Pons (tissue), 1 donor: ENCODE results near the gene LRRC31.

Experiments
- DNase-seq: peaks from one replicate; pipeline ENCODE4 v3.0.0-alpha.2; 2016; ENCODE audit warnings: low spot score

LRRC31 gene

DNA sequence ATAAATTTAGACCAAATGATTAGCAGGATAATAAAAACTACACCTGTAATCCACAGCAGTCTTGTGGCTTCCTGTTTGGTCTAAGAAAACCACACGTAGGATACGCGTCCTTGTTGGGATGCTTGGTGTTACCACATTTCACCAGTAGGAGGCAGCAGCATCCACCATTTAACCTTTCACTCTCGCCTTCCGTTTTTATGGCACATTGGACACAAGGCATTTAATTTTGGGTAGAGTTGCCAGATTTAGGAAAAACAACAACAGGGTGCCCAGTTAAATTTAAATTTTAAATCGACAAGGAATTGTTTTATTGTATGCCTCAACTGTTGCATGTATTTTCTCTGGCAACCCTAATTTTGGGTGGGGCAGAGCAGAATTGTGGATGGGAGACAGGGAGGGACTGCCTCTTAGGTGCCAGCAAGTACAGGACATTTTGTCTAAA lies 6.3 kb downstream of the LRRC31 start:
- DNase-seq = peak; percentile 87

DNA sequence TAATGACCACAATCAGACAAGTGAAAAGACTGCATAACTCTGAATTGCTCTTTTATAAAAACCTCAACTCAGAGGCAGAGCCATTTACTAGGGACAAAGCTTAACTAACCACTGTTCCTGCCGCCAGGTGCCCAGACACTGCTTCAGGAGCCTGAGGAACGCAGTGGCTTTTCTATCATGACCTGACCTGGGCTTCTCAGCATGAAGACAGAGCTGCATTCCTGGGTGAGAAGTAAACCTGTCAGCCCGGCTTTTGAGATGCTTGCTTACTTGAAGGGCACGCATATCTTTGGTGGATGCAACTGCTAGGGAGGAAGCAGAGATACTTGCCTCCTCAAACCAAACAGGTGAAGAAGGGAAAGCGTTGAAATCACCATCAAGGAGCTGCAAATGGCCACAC lies 7.9 kb downstream of the LRRC31 start:
- no peak for DNase-seq

DNA sequence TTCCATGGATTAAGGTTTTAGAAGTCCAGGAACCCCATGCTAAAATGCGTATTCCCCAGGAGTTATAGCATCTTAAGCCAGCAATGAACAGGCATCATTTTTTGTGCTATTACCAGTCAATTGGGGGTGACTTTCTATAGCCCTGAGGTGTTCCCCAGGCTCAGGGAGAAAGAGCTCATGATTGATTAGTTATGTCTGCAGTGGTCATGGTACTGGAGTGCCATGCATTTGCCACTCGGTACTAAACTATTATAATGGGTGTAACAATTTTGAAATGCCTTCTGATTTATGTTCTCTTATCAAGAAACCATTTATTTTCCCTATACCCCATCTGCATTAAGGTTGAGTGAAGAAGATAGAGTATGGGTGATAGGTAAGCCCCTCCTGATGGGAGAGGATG lies 11.9 kb downstream of the LRRC31 start:
- DNase-seq = no peak

DNA sequence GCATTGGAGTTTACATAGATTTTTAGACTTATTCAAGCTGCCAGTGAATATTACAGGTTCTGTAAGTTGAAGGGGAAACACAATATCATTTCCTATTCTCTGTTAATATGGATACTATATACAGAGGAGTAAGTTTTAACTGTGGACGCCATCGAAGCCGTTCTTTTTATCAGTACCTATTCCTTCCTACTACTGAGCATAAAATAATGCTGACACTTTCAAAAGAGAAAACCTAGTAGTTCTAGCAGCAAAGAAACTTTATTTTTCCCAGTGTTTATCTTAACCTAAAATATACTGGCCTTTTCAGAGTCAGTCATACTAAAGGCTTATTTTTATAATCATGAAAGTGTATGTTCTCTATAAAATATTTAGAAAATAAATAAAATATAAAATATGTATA lies 14.2 kb downstream of the LRRC31 start:
- no peak for DNase-seq

DNA sequence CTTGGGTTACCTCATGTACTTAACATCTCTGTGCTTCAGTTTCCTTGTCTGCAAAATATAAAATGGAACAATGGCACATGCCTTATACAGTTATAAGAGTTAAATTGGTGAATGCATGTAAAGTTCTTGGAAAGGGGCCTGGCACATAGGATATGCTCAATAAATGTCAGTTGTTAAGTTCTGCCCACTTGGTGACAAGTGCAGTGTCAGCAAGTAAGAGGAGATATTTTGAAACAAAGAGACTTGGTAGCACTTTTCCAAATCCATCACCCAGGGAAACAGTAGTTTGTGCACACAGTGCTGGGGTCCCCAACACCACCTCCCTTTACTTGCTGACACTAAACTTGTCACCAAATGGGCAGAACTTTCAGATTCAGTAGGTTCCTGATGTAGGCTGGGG lies 19.1 kb downstream of the LRRC31 start:
- no peak for DNase-seq

DNA sequence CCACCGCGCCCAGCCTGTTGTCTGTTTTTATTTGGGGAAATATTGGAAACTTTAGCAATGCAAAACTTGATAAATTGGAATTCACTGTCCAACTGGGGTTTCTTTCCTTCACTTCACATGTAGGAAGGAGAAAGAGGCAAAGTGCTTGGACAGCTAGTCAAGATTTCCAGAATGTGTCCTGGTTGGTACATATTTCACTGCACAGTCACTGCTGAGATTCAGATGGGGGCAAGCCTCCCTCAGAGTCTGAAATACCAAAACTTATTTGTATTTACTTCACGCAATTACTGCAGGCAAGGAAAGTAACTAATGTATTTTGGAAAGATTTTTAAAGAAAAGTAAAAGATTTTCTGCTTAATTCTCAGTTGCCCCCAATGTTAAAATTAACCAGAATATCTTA lies 21.0 kb downstream of the LRRC31 start:
- DNase-seq = no peak

DNA sequence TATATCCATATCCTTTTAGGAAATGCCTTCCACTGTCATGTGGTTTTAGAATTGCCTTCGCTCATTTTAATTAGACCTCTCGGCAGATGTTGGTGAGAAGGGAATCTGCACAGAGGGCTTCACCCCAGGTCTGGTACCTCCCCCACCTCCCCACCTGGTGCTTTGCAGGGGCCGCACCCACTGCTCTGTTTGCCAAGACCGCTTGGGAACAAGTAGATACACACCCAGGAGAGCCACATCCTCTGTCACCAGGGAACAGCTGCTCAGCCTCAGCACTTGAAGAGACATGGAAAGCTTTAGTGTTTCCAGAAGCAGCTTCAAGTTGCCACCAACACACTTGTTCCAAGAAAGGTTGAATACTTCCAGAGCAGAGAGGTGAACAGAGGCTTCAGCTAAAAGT lies 21.8 kb downstream of the LRRC31 start:
- DNase-seq = no peak

DNA sequence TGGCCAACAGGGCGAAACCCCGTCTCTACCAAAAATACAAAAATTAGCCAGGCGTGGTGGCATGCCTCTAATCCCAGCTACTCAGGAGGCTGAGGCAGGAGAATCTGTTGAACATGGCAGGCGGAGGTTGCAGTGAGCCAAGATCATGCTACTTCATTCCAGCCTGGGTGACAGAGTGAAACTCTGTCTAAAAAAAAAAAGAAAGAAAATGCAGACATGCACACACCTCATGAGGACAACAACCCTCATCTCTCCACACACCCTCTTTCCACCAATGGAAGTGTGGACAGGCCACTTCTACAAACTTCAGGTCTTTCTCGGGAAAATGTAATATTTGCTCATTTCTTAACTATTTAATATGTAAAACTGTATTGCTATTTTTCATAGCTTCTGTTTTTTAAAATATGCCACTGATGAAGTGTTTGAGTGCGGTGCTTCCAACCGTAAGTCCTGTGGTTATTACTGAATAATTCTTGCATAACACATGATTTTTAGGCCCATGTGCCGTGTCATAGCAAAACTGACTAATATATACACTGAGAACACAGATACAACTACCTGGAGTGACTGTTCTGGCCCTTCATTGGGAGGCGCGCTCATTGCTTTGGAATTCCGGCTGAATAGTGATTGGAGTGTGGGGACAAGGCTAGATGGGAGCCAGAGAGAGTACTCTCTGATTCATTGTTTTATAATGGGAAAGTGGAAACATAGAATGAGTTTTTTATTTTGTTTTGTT lies 23.1 kb downstream of the LRRC31 start:
- DNase-seq = no peak

DNA sequence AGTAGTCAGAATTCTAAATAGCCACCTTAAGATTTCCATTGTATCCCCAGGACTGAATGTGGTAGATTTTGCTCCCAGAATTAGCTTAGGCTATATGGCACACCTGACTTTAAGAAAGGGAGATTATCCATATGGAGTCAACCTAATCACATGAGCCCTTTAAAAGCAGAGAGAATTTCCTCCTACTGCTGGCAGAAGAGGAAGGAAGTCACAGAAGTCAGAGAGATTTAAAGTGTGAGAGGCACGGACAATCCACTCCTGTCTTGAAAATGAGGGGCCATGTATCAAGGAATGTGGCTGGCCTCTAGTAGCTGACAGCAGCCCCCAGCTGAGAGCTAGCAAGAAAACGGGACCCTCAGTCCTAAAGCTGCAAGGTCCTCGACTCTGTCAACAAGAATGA lies 26.8 kb downstream of the LRRC31 start:
- DNase-seq = no peak

DNA sequence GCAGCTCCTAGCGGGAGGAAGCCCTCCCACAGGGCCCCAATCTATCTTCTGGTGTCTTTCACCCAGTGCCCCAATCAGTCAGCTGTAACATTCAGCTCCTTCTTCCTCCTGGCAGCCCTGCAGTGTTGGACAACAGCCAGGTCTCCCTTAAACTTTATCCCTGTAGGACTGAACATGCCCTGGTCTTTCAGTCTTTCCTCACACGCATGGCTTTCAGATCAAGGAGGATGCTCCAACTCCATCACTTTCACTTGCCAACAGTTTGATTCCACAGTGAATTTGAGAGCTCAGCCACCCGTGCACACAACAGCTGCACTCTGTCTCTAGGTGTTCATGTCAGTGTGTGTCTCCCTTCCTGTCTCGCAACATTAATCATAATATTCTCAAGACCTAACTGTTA lies 28.6 kb downstream of the LRRC31 start:
- DNase-seq = no peak

DNA sequence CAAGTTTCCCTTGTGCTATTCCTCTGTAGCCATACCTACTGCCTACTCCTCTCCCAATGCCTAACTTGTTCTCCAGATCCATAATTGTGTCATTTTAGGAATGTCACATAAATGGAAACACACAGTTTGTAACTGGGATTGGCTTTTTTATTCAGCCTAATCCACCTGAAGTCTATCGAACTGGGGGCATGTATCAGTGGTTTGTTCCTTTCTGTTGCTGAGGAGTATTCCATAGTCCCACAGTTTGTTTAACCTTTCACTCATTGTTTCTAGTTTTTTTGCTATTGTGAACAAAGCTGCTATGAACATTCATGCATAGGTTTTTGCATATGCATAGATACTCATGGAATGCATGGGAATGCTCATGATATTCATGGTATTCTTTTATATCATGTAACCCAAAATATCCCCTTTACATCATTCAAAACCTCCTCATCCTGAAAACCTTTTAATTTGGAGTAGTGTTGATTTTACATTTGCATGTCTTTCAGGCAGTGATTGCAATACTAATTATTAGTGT lies 31.2 kb downstream of the LRRC31 start:
- DNase-seq = no peak

DNA sequence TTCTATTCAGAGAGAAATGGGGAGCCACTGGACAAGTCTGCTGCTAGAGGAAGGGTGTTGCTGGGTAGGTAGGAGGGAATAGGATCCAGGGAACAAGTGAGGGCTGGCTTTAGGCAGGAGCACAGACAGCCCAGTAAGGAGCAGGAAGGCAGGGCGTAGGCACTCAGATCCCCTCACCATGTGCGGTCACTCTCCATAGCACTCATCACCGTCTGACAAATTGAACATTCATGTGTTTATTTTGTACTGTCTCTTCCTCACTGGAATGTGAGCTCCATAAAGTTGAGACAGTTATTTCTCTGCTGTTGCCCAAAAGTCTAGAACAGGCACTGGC lies 32.8 kb downstream of the LRRC31 start:
- no peak for DNase-seq

DNA sequence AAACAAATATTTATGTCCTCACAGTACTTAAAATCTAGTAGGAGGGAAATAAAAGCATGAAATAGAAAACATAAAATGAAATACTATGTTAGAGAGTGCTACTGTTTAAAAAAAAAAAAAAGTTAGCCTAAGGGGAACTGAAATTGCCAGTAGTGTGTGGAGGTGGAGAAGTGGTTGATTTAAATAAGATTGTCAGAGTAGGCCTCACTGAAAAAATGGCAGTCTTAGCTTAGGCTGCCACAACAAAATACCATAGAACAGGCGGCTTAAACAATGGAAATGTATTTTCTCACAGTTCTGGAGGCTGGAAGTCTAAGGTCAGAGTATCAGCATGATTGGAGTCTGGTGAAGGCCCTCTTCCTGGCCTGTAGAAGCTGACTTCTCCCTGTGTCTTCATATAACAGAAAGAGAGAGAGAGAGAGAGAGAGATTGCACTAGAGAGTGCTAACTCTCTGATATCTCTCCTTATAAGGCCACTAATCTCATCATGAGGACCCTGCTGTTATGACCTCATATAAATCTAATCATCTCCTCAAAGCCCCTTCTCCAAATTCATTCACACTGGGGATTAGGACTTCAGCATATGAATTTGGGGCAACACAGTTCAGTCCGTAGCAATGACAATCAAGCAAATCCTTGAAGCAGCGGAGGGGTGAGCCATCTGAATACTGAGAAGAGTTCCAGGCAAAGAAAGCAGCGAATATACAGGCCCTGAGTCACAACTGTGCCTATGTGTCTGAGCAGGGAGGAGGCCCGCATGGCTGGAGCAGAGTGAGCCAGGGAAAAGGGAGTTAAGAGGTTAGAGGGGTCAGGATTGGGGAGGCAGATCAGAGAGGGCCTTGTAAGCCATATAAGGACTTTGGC lies 33.4 kb downstream of the LRRC31 start:
- DNase-seq = no peak

DNA sequence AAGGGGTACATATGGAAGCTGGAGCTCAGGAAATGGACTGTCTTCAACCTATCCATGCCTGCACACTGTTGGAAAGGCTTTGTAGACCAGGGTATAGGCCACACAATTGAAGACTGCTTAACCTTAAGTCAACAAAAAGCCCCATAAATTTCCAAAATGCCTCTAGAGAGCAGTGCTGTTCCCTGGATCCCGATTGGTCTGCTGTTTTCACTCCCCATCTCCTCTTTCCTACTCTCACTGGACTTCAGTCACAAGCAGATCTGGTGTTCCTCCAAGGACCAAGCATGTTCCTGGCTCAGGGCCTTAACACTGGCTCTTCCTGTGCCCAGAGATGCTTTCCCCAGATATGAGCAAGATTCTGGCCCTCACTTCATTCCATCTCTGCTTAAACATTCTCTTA lies 34.2 kb downstream of the LRRC31 start:
- no peak for DNase-seq

DNA sequence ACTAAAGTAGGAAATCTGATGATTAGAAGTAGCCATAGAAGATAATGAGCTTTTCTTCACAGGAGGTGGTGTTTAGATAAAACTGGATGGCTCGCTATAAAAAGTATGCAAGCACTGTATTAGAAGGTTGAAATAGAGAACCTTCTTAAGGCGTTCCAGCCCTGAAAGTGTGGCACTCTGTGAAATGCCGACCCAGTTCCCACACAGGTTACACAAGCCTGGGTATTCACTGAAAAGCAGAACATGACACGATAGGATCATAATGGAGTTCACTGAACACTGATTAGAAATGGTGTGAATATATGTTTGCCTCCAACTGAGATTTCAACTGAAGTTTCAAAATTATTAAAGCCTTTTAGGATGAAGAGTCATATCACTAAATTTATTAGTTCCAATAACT lies 42.0 kb downstream of the LRRC31 start:
- no peak for DNase-seq

DNA sequence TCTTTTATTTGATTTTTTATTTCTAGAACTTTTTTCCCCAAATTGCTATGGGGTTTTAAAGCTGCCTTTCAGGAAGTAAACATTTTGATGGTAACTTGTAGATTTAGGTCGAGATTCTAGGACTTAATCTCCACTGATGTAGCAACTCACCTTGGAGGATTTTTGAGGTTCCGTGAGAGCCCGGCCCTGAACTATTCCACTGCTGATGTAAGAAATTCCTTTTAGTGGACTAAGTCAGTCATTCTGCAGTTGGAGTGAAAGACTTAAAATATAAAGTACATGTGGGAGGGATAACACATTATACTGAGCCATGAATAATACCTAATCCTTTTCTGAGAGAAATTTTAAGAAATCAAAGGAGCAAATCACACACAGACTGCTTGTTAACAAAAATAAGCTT lies 44.4 kb downstream of the LRRC31 start:
- DNase-seq = no peak

DNA sequence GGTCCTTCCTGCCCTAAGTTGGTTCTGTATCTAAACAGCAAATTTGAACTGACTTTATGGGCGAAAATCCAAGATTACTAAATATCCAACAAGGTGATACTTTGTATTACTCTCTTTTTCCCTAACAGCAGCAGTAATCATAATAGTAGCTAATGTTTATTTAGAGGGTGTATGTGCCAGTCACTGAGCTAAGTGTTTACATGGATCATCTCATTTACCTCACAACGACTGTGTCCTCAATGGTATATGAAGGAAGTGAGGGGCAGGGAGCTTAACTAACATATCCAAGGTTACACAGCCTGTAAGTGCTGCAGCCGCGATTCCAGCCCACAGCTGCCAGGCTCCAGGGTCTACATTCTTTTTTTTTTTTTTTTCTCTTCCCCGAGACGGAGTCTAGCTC lies 46.8 kb downstream of the LRRC31 start:
- DNase-seq = no peak

DNA sequence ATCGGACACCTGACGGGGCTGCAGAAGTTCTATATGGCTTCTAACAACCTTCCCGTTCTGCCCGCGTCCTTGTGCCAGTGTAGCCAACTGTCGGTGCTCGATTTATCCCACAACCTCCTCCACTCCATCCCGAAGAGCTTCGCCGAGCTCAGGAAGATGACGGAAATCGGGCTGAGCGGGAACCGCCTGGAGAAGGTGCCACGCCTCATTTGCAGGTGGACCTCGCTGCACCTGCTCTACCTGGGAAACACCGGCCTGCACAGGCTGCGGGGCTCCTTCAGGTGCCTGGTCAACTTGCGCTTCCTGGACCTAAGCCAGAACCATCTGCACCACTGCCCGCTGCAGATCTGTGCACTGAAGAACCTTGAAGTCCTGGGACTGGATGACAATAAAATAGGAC lies 47.2 kb downstream of the LRRC31 start:
- no peak for DNase-seq

DNA sequence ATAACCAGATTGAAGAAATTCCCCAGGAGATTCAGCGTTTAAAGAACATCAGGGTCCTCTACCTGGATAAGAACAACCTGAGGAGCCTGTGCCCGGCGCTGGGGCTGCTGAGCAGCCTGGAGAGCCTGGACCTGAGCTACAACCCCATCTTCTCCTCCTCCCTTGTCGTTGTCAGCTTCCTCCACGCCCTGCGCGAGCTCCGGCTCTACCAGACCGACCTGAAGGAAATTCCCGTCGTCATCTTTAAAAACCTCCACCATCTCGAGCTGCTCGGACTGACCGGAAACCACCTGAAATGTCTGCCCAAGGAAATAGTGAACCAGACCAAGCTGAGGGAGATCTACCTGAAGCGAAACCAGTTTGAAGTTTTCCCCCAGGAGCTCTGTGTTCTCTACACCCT lies 47.6 kb downstream of the LRRC31 start:
- no peak for DNase-seq

DNA sequence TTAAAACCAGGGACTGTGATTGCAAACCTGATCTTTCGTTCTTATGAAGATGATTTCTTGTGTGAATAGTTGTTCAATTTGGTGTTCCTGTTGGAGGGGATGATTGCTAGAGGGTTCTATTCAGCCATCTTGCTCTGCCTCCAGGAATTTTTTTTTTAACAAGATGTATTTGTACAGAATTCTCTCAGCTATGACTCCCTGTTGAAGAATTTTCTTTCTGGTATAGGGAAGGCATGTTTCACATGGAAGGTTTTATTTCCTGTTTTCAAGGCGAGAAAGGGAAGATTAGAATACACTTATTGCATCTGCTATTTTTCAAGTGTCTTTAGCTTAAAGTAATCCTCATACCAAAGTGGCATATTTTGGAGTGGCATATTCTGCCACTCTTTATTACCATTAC lies 51.4 kb downstream of the LRRC31 start:
- no peak for DNase-seq

DNA sequence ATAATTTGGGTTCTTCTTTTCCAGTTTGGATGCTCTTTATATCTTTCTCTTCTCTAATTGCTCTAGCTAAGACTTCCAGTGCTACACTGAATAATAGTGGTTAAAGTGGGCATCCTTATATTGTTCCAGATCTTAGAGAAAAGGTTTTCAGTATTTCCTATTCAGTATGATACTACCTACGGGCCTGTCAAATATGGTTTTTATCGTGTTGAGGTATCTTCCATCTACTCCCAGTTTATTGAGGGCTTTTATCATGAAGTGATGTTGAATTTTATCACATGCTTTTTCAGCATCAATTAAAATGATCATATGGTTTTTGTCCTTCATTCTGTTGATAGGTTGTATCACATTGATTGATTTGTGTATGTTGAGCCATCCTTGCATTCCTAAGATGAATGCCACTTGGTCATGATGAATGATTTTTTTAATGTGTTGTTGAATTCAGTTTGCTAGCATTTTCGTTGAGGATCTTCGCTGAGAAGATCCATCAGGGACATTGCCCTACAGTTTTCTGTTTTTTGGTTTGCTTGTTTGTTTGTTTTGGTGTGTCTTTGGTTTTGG lies 54.1 kb downstream of the LRRC31 start:
- no peak for DNase-seq

DNA sequence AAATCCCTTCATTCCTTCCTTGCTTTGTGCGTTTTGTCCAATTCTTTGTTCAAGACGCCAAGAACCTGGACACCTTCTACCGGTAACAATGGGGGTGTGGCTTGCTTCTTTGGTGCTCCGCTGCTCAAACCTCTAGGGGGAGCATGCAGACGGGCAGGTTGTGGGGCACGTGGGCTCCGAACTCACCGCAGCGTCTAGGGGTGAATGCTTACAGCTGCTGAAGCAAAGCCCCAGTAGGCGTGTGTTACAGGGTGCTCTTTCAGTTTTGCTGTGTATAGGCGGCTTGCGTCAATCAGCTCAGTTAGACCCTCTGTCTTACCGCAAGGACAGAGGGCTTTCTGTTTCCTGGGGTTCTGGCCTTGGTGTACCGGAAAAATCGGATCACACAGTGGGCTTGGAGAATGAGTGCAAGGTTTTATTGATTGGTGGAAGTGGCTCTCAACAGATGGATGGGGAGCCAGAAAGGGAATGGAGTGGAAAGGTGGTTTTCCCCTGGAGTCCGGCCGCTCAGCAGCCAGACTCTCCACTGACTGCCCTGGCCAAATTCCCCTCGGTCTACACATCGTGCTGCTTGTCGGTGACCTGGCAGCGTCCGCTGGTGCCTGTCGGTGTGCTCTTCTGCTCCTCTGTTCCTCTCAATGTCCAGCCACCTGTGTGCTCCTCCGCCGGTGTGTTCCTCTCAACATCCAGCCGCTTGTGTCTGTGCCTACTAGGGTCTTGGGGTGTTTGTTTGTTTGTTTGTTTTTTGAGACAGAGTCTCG lies 55.8 kb downstream of the LRRC31 start:
- no peak for DNase-seq
